Erythroblast (primary cell): ENCODE results near the gene MEA1.

Experiments used
- GATA1 ChIP-seq: IDR thresholded peaks from 2 replicates; pipeline ENCODE4 v1.6.1; 2011; ENCODE audit warnings: low read depth, mild to moderate bottlenecking, control low read depth, low read length, moderate library complexity
- POLR2A ChIP-seq: IDR thresholded peaks from 2 replicates; pipeline ENCODE4 v1.6.1; 2011; ENCODE audit warnings: mild to moderate bottlenecking, low read length

GRCh38 chr6:43020847-43021246 is 7.1 kb upstream of the MEA1 start:
- TF ChIP-seq POLR2A (no peak), GATA1 (no peak)
